ENCODE results near the gene FARSB.

DNA sequence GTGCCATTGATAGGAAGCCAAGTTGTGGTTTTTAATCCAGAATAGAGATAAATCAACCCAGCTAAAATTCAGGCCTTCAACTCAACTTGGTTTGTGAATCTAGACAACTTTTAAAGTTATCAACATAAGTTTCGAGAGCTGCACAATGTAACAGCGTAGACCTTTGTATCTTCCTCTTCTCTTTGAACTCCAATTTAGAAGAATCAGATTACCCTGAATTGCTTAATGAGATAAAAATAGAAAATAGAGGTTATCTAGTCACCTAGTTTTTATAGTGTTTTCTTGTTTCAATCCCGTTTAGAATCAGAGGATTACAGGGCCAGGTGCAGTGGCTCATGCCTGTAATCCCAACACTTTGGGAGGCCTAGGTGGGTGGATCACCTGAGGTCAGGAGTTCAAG is 27.9 kb upstream of the FARSB start:
- TF ChIP-seq POLR2AphosphoS5 (IDR thresholded peaks at IDR 0.05; ENCODE audit: low read depth, low read length) (no peak), POLR2A (IDR thresholded peaks at IDR 0.05; ENCODE audit: low read depth, low read length) (no peak), TAF1 (IDR thresholded peaks at IDR 0.05; ENCODE audit: borderline replicate concordance, low read depth, low read length) (no peak)
